Measurements from ENCODE around the gene KCNG2. TPM values are rescaled to one million over a fixed set of nuclear protein-coding genes. Genes with fewer than 3 reads are reported as not detected.

Gene KCNG2
- total RNA-seq, 1 donor from 2014 or later: not detected

DNA sequence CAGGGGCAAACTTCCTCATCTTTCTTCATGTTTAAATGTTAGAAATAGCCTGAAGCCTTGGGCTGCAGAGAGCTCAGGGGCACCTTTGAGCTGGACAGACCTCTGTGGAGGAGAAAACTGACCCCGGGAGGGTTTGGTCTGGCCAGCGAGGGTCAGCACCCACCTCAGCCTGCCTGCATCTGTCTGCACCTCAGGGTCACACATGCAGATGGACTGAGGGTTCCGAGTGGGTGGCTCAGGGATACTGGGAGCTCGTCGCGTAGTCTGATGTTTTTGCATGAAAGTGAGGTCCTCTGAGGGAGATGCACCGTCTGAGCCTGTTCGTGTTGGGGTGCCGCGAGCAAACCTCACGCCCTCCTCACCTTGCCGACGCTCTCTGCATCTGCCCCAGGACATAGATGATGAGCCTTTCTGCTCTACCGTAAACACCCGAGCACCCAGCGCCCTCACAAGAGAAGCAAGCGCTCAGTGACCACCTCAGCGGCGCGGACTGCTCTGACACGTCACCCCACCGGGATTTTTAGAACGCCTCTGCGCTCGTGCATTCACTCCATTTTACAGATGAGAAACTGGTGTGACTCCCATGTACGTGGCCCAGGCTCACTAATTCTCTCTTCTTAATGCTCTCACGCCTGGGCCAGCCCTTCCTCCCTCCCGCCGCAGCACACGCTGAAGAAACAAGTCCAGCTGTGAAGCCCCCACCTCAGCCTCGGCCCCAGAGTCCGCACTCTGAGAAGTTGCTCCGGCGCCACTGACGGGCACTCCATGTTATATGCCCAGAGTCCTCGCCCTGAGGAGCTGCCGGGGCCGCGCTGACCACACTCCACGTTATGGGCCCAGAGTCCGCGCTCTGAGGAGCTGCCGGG, 9.5 kb downstream of the KCNG2 start:
- Mint-ChIP-seq H3K9me3 (no peaks in the 10 kb centered on the region), H3K36me3 (ENCODE audit: low read depth) (no peaks in the 10 kb centered on the region), H3K27ac (ENCODE audit: unreplicated experiment) (no peak overlapping the region), H3K4me3 (no peak overlapping the region), H3K4me1 (no peaks in the 10 kb centered on the region), H3K27me3 (ENCODE audit: low read depth) (peaks cover 15% of the 10 kb centered on the region)
- DNase-seq (ENCODE audit: low read depth, low spot score): no peak
- TF ChIP-seq, protein P1, sequence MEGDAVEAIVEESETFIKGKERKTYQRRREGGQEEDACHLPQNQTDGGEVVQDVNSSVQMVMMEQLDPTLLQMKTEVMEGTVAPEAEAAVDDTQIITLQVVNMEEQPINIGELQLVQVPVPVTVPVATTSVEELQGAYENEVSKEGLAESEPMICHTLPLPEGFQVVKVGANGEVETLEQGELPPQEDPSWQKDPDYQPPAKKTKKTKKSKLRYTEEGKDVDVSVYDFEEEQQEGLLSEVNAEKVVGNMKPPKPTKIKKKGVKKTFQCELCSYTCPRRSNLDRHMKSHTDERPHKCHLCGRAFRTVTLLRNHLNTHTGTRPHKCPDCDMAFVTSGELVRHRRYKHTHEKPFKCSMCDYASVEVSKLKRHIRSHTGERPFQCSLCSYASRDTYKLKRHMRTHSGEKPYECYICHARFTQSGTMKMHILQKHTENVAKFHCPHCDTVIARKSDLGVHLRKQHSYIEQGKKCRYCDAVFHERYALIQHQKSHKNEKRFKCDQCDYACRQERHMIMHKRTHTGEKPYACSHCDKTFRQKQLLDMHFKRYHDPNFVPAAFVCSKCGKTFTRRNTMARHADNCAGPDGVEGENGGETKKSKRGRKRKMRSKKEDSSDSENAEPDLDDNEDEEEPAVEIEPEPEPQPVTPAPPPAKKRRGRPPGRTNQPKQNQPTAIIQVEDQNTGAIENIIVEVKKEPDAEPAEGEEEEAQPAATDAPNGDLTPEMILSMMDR (conservative IDR thresholded peaks at IDR 0.05): no peak

DNA sequence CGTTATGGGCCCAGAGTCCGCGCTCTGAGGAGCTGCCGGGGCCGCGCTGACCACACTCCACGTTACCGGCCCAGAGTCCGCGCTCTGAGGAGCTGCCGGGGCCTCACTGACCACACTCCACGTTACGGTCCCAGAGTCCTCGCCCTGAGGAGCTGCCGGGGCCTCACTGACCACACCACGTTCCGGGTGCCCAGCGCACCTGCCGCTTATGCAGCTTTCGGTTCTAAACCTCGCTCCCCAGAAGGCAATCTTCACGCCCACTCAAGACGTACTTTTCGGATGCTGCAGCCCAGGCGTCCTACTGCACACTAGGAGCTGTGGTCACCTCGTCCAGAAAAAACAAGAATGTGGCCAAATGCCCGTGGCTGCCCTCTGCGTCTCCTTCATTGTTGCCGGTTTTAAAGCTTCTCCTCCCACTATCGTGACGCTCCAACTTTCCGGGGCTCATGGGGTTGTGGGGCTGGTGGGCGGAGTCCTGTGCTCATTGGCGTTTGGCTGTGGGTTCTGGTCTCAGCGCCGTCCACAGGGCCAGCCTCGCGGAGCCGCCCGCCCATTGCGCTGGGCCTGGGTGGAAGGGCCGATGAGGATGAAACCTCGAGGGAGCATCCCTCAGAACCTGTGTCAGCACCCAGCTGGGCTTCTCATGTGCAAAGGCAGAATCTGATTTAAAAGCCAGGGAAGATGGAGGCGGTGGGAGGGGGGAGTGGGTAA, 11.9 kb downstream of the KCNG2 start:
- no peak for DNase-seq (ENCODE audit: low read depth, low spot score)
- H3K4me1 Mint-ChIP-seq: no peaks in the 10 kb centered on the region
- no peak overlapping the region for H3K4me3 Mint-ChIP-seq
- no peaks in the 10 kb centered on the region for H3K36me3 Mint-ChIP-seq (ENCODE audit: low read depth)
- H3K27ac Mint-ChIP-seq (ENCODE audit: unreplicated experiment): no peak overlapping the region
- no peaks in the 10 kb centered on the region for H3K9me3 Mint-ChIP-seq
- peaks cover 30% of the 10 kb centered on the region for H3K27me3 Mint-ChIP-seq (ENCODE audit: low read depth)
- TF ChIP-seq, protein P1 (conservative IDR thresholded peaks at IDR 0.05): no peak

DNA sequence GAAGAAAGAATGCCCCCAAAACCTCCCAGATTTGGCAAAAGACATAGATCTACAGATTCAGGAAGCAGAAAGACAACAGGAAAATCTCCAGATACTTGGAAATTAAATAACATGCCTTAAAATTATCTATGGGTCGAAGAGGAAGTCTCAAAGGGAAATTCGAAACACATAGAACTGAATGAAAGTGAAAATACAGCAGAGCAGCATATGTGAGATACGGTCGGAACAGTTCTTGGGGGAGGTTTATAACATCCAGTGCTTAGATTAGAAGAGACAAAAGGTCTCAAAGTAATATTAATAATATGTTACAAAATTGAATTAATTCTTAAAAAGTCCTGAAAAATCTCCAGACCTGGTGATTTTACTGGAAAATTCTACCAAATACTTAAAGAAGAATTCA, 14.3 kb downstream of the KCNG2 start:
- DNase-seq (ENCODE audit: low read depth, low spot score): no peak
- no peak overlapping the region for H3K4me3 Mint-ChIP-seq
- no peaks in the 10 kb centered on the region for H3K4me1 Mint-ChIP-seq
- TF ChIP-seq, protein P1 (conservative IDR thresholded peaks at IDR 0.05): no peak
- no peaks in the 10 kb centered on the region for H3K36me3 Mint-ChIP-seq (ENCODE audit: low read depth)
- no peaks in the 10 kb centered on the region for H3K9me3 Mint-ChIP-seq
- peaks cover 45% of the 10 kb centered on the region for H3K27me3 Mint-ChIP-seq (ENCODE audit: low read depth)
- H3K27ac Mint-ChIP-seq (ENCODE audit: unreplicated experiment): no peak overlapping the region

GRCh38 chr18:79814373-79814772, 16.6 kb downstream of the KCNG2 start:
- Mint-ChIP-seq H3K27me3 (ENCODE audit: low read depth) (peaks cover 48% of the 10 kb centered on the region), H3K27ac (ENCODE audit: unreplicated experiment) (no peak overlapping the region), H3K4me3 (no peak overlapping the region), H3K4me1 (no peaks in the 10 kb centered on the region), H3K36me3 (ENCODE audit: low read depth) (no peaks in the 10 kb centered on the region), H3K9me3 (no peaks in the 10 kb centered on the region)
- TF ChIP-seq, protein P1 (conservative IDR thresholded peaks at IDR 0.05): no peak
- DNase-seq (ENCODE audit: low read depth, low spot score): no peak

DNA sequence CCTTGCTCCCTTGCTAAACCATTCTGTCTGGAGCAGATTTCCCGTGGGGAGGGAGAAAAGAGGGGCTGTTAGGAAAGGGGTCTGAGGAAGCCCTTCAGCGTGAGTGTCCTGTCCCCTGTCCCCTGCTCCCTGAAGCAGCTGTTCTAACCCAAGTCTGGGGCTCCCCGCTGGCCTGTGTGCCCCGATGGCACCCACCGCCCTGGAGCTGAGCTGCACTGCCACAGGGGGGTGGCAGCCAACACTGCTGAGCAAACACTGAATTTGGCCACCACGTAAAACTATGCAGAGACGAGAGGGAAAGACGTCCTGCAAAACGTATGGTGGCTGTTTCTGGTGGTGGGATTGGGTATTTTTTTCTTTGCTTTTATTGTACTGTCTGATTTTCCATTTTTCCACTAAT, 17.9 kb downstream of the KCNG2 start:
- H3K27me3 Mint-ChIP-seq (ENCODE audit: low read depth): peaks cover 47% of the 10 kb centered on the region
- no peak overlapping the region for H3K27ac Mint-ChIP-seq (ENCODE audit: unreplicated experiment)
- no peaks in the 10 kb centered on the region for H3K36me3 Mint-ChIP-seq (ENCODE audit: low read depth)
- no peaks in the 10 kb centered on the region for H3K4me1 Mint-ChIP-seq
- no peak for DNase-seq (ENCODE audit: low read depth, low spot score)
- no peak overlapping the region for H3K4me3 Mint-ChIP-seq
- TF ChIP-seq, protein P1 (conservative IDR thresholded peaks at IDR 0.05): no peak
- no peaks in the 10 kb centered on the region for H3K9me3 Mint-ChIP-seq
